ENCODE results near the gene MLLT6.
A peak's percentile ranks its signal among the peaks of the same experiment; 100 is the strongest.

MLLT6 gene

GRCh38 chr17:38704606-38705522 lies at the start of gene MLLT6:
MLLT6 (plus strand) TSS chr17:38705273; CDS start chr17:38705633, 360 bp downstream.
- Histone ChIP-seq H3K27me3 (no peaks in the 10 kb centered on the region), H4K20me1 (peaks cover 20 to 40% (median 33%) of the 10 kb centered on the region in 11 experiments; a peak in 17 of 22 replicates), H3K4me2 (peak within 1 kb of the TSS; percentile 96 to 99 (median 98)), H3K9ac (peak within 1 kb of the TSS; percentile 91 to 99 (median 97)), H3K9me3 (replicated peaks in 1 of 11) (0 out of 22 replicates have a peak, but pooled peaks cover 0 to 3% (median 0%) of the 10 kb centered on the region in 11 experiments), H3K4me1 (peaks cover 53 to 83% (median 77%) of the 10 kb centered on the region in 10 experiments), H3K27ac (peak within 1 kb of the TSS; percentile 90 to 99 (median 97)), H3K4me3 (peak within 1 kb of the TSS; percentile 75 to 96 (median 90)), H3K36me3 (peaks cover 25 to 28% (median 26%) of the 10 kb centered on the region in 11 experiments)
- TF ChIP-seq Cebpa-rat (IDR thresholded peaks at IDR 0.05) = no peak

DNA sequence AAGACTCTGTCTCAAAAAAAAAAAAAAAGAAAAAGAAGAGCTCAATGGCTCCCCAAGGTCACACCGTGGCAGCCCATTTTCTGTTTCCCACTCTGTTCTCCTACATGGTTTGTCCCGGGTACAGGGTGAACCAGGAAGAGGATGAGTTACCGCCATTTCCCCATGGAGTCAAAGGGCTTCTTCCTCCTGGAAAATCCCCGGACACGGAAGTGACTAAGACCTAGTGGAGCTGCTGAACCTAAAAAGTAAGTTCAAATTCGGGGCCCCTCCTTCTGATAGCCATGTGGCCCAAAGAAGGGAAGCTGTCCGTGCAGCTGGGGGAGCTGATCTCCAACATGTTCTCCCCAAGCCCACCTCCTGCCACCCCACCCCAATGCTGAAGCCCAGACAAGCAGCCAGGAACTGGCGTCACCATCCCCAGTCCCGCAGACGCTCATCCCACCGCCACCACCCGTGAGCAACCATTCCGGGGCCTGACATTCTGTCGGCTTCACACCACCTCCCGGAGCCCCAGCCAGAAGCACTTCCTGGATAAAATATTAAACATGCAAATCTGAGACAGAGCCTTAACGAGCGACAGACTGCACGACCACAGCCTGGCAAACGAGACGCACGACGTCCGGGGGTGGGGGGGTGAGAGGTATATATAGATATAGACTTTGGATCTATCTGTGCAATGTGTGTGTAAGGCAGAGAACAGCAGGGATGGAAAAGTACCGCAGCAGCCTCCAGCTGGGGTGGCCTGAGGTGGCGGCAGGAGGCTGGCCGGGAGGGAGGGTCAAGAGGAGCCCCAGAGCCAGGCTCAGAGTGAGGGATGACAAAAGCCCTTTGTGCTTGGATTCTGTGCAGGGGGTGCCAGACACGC lies 47.9 kb upstream of the MLLT6 start:
- Histone ChIP-seq H4K20me1 (no peaks in the 10 kb centered on the region; a peak in 1 of 22 replicates), H3K9ac (no peak overlapping the region), H3K4me2 (peak overlapping the region in 4 of 11 experiments; percentile 3 to 69 (median 60); a peak in 2 of 22 replicates), H3K9me3 (replicated peaks in 1 of 11) (no peaks in the 10 kb centered on the region), H3K4me1 (peaks cover 39 to 66% (median 51%) of the 10 kb centered on the region in 10 experiments), H3K4me3 (no peak overlapping the region), H3K27ac (no peak overlapping the region), H3K27me3 (peaks cover 0 to 15% (median 0%) of the 10 kb centered on the region in 11 experiments; a peak in 4 of 22 replicates), H3K36me3 (no peaks in the 10 kb centered on the region)
- no peak for TF ChIP-seq Cebpa-rat (IDR thresholded peaks at IDR 0.05)

- H3K36me3 ChIP-seq = no peaks in the 10 kb centered on the region
- peaks cover 0 to 15% (median 0%) of the 10 kb centered on the region in 11 experiments; a peak in 4 of 22 replicates for H3K27me3 ChIP-seq
- peaks cover 38 to 63% (median 47%) of the 10 kb centered on the region in 10 experiments for H3K4me1 ChIP-seq
- H3K4me2 ChIP-seq = peak overlapping the region; percentile 52 to 76 (median 64)
- no peaks in the 10 kb centered on the region for H3K9me3 ChIP-seq (replicated peaks in 1 of 11)
- no peak overlapping the region for H3K27ac ChIP-seq
- H4K20me1 ChIP-seq = no peaks in the 10 kb centered on the region; a peak in 1 of 22 replicates
- no peak overlapping the region for H3K9ac ChIP-seq
- TF ChIP-seq Cebpa-rat (IDR thresholded peaks at IDR 0.05) = no peak
- H3K4me3 ChIP-seq = no peak overlapping the region
Observed at GRCh38 chr17:38657824-38658740, 47.0 kb upstream of the MLLT6 start.

GRCh38 chr17:38658741-38659345 lies 46.2 kb upstream of the MLLT6 start:
- H3K4me2 ChIP-seq = peak overlapping the region; percentile 52 to 76 (median 64)
- no peak overlapping the region for H3K9ac ChIP-seq
- no peaks in the 10 kb centered on the region for H3K36me3 ChIP-seq
- no peak overlapping the region for H3K4me3 ChIP-seq
- H3K27ac ChIP-seq = no peak overlapping the region
- no peaks in the 10 kb centered on the region; a peak in 1 of 22 replicates for H4K20me1 ChIP-seq
- peaks cover 30 to 56% (median 44%) of the 10 kb centered on the region in 10 experiments for H3K4me1 ChIP-seq
- H3K9me3 ChIP-seq (replicated peaks in 1 of 11) = no peaks in the 10 kb centered on the region
- TF ChIP-seq Cebpa-rat (IDR thresholded peaks at IDR 0.05) = no peak
- peaks cover 0 to 14% (median 0%) of the 10 kb centered on the region in 11 experiments; a peak in 4 of 22 replicates for H3K27me3 ChIP-seq

GRCh38 chr17:38659415-38659814 lies 45.7 kb upstream of the MLLT6 start:
- H3K4me1 ChIP-seq = peaks cover 24 to 50% (median 40%) of the 10 kb centered on the region in 10 experiments
- no peaks in the 10 kb centered on the region for H3K9me3 ChIP-seq (replicated peaks in 1 of 11)
- no peak for TF ChIP-seq Cebpa-rat (IDR thresholded peaks at IDR 0.05)
- H3K27me3 ChIP-seq = peaks cover 0 to 8% (median 0%) of the 10 kb centered on the region in 11 experiments; a peak in 4 of 22 replicates
- H4K20me1 ChIP-seq = no peaks in the 10 kb centered on the region; a peak in 1 of 22 replicates
- no peaks in the 10 kb centered on the region for H3K36me3 ChIP-seq
- H3K4me3 ChIP-seq = no peak overlapping the region
- H3K9ac ChIP-seq = no peak overlapping the region
- H3K4me2 ChIP-seq = peak overlapping the region in 3 of 11 experiments; percentile 61 to 67 (median 66); a peak in 3 of 22 replicates
- H3K27ac ChIP-seq = no peak overlapping the region

GRCh38 chr17:38660097-38661025 lies 44.7 kb upstream of the MLLT6 start:
- Histone ChIP-seq H3K4me1 (peaks cover 15 to 40% (median 31%) of the 10 kb centered on the region in 10 experiments), H4K20me1 (no peaks in the 10 kb centered on the region; a peak in 1 of 22 replicates), H3K9me3 (replicated peaks in 1 of 11) (no peaks in the 10 kb centered on the region), H3K9ac (no peak overlapping the region), H3K4me2 (peak overlapping the region in 5 of 11 experiments; percentile 2 to 68 (median 36); a peak in 6 of 22 replicates), H3K27me3 (no peaks in the 10 kb centered on the region; a peak in 1 of 22 replicates), H3K4me3 (no peak overlapping the region), H3K36me3 (no peaks in the 10 kb centered on the region), H3K27ac (no peak overlapping the region)
- TF ChIP-seq Cebpa-rat (IDR thresholded peaks at IDR 0.05) = no peak
